Gastrocnemius medialis (tissue), 4 donors: ENCODE data around the gene KRT3. TPM values are rescaled to one million over a fixed set of nuclear protein-coding genes. Genes with fewer than 3 reads are reported as not detected.

Source experiments
- ATAC-seq, 2 donors: fragments of 150-250 bp; one replicate each; pipeline ENCODE4 v1.9.1; 2016
- DNase-seq, 2 donors: peaks; one replicate each; pipeline ENCODE4 v3.0.0-alpha.2; 2019
- H3K27ac ChIP-seq, 4 donors: fragments of 200-600 bp; sonication (generic); 1 replicate in 1 of 4; 2 replicates in 3 of 4; pipeline ENCODE4 v1.5.1; 2016 to 2018; ENCODE audit warnings: mild to moderate bottlenecking in 2 of 4, moderate library complexity in 1 of 4
- H3K27me3 ChIP-seq, 3 donors: fragments of 200-600 bp; sonication (generic) in 2 of 3; 1 replicate in 1 of 3; 2 replicates in 2 of 3; pipeline versions ENCODE4 v1.5.1 to v1.6.0; 2016 to 2019; ENCODE audit warnings: mild to moderate bottlenecking in 1 of 3, moderate library complexity in 1 of 3
- H3K36me3 ChIP-seq, 2 donors: fragments of 200-600 bp; sonication (generic) in 1 of 2; one replicate each; pipeline ENCODE4 v1.5.1; 2017 to 2018
- H3K4me1 ChIP-seq, 2 donors: fragments of 200-600 bp; sonication (generic) in 1 of 2; one replicate each; pipeline ENCODE4 v1.5.1; 2016 to 2017; ENCODE audit warnings: mild to moderate bottlenecking in 2 of 2
- H3K4me3 ChIP-seq, 4 donors: fragments of 200-600 bp; sonication (generic) in 3 of 4; 1 replicate in 1 of 4; 2 replicates in 3 of 4; pipeline ENCODE4 v1.5.1; 2016 to 2019; ENCODE audit warnings: mild to moderate bottlenecking in 2 of 4
- H3K9me3 ChIP-seq, 3 donors: fragments of 200-600 bp; sonication (generic) in 2 of 3; 1 replicate in 1 of 3; 2 replicates in 2 of 3; pipeline ENCODE4 v1.5.1; 2016 to 2019
- CTCF ChIP-seq, 5 experiments: fragments of 450-650 bp in 3 of 5; fragments of 200-600 bp in 2 of 5; sonication (generic) in 2 of 5; IDR thresholded peaks in 4 of 5; conservative IDR thresholded peaks in 1 of 5; 1 replicate in 4 of 5; 2 replicates in 1 of 5; pipeline ENCODE4 v1.5.1; 2016 to 2019; ENCODE audit warnings: antibody characterized with exemption in 5 of 5, mild to moderate bottlenecking in 3 of 5, moderate library complexity in 3 of 5
- POLR2A ChIP-seq, 2 donors: fragments of 450-650 bp; IDR thresholded peaks; one replicate each; pipeline ENCODE4 v1.6.1; 2017; ENCODE audit warnings: antibody characterized with exemption in 2 of 2, mild to moderate bottlenecking in 2 of 2, moderate library complexity in 2 of 2
- in situ Hi-C, 4 donors: fragments of 200-750 bp; cut with MboI; loops; one replicate each; pipeline versions ENCODE4 v1.15.0 to v1.8.0; 2017; ENCODE audit warnings: low sequenced_read_pairs in 4 of 4
- intact Hi-C: fragments of 100-400 bp; cut with DNase I; formaldehyde crosslinking; loops from one replicate; pipeline ENCODE4 v1.15.1; 2023; ENCODE audit warnings: low total_unique reads
- total RNA-seq, 4 donors: library from RNA; depleted of rRNA; stranded (reverse); fragments of >200 nt; gene quantifications; one replicate each; pipeline versions ENCODE4 v1.1.0 to v1.2.3, GENCODE V29; 2016

KRT3 gene
- total RNA-seq, 4 donors from 2014 or later = not detected

- ATAC-seq (no peak), DNase-seq (no peak)
- Histone ChIP-seq H3K9me3 (no peaks in the 10 kb centered on the region), H3K27me3 (peaks cover 0 to 2% (median 0%) of the 10 kb centered on the region in 3 donors), H3K4me1 (no peaks in the 10 kb centered on the region), H3K4me3 (no peak overlapping the region), H3K36me3 (no peaks in the 10 kb centered on the region), H3K27ac (no peak overlapping the region)
- TF ChIP-seq CTCF (IDR thresholded peaks at IDR 0.05 in 4 of 5, conservative IDR thresholded peaks at IDR 0.05 in 1 of 5) = no peak
- no peak for TF ChIP-seq POLR2A (IDR thresholded peaks at IDR 0.05)
- in situ Hi-C loops (no loop called here), intact Hi-C loops (no loop called here)
Measured at GRCh38 chr12:52835271-52836041, 39.5 kb upstream of the KRT3 start.

GRCh38 chr12:52834727-52835001, 38.7 kb upstream of the KRT3 start:
- no peaks in the 10 kb centered on the region for H3K9me3 ChIP-seq
- ATAC-seq (no peak), DNase-seq (no peak)
- H3K36me3 ChIP-seq = no peaks in the 10 kb centered on the region
- H3K27me3 ChIP-seq = peaks cover 0 to 2% (median 0%) of the 10 kb centered on the region in 3 donors
- H3K4me1 ChIP-seq = no peaks in the 10 kb centered on the region
- TF ChIP-seq POLR2A (IDR thresholded peaks at IDR 0.05) (no peak), CTCF (IDR thresholded peaks at IDR 0.05 in 4 of 5, conservative IDR thresholded peaks at IDR 0.05 in 1 of 5) (no peak)
- H3K27ac ChIP-seq = no peak overlapping the region
- in situ Hi-C loops (no loop called here), intact Hi-C loops (no loop called here)
- H3K4me3 ChIP-seq = no peak overlapping the region

GRCh38 chr12:52833922-52834726, 38.2 kb upstream of the KRT3 start, which contains the start of gene KRT79:
TSS of gene KRT79 (minus strand) at chr12:52834311. CDS start at chr12:52834260, 51 bp downstream.
- ATAC-seq = no peak
- Histone ChIP-seq H3K4me3 (no peak within 1 kb of the TSS), H3K36me3 (no peaks in the 10 kb centered on the region), H3K4me1 (no peaks in the 10 kb centered on the region), H3K27me3 (peaks cover 0 to 2% (median 0%) of the 10 kb centered on the region in 3 donors), H3K9me3 (no peaks in the 10 kb centered on the region), H3K27ac (no peak within 1 kb of the TSS)
- intact Hi-C loops (no loop called here), in situ Hi-C loops (no loop called here)
- no peak for DNase-seq
- TF ChIP-seq CTCF (IDR thresholded peaks at IDR 0.05 in 4 of 5, conservative IDR thresholded peaks at IDR 0.05 in 1 of 5) (no peak), POLR2A (IDR thresholded peaks at IDR 0.05) (no peak)

- DNase-seq (no peak), ATAC-seq (no peak)
- H3K27ac ChIP-seq = no peak overlapping the region
- TF ChIP-seq CTCF (IDR thresholded peaks at IDR 0.05 in 4 of 5, conservative IDR thresholded peaks at IDR 0.05 in 1 of 5) (no peak), POLR2A (IDR thresholded peaks at IDR 0.05) (no peak)
- no peak overlapping the region for H3K4me3 ChIP-seq
- no peaks in the 10 kb centered on the region for H3K36me3 ChIP-seq
- peaks cover 0 to 2% (median 0%) of the 10 kb centered on the region in 3 donors for H3K27me3 ChIP-seq
- intact Hi-C loops (no loop called here), in situ Hi-C loops (no loop called here)
- no peaks in the 10 kb centered on the region for H3K9me3 ChIP-seq
- H3K4me1 ChIP-seq = no peaks in the 10 kb centered on the region
Measured at GRCh38 chr12:52832985-52833905, 37.3 kb upstream of the KRT3 start.
